Common myeloid progenitor, CD34-positive (primary cell): ENCODE results near the gene TRDN.
"Not testable (repeated sequence)": the region's sequence is repeated elsewhere in the genome, so short reads cannot be mapped to it uniquely, and the experiment has no call there.

Experiments
- CTCF ChIA-PET: fragments of 350-600 bp; sonication (Branson Sonifier 250); formaldehyde crosslinking; loops from one replicate; lab custom pipeline; 2021; ENCODE audit warnings: antibody characterized with exemption; lab: Charles Lee
- POLR2A ChIA-PET: fragments of 350-600 bp; sonication (Branson Sonifier 250); formaldehyde crosslinking; loops from one replicate; lab custom pipeline; 2021; ENCODE audit warnings: antibody characterized with exemption; lab: Charles Lee
- DNase-seq, 3 donors: peaks; one replicate each; pipeline versions ENCODE4 v3.0.0 to v3.0.0-alpha.2; 2013
- H3K27ac ChIP-seq, 2 experiments: 1 replicate in 1 of 2; 2 replicates in 1 of 2; pipeline ENCODE4 v1.7.0; 2013; ENCODE audit warnings: inconsistent platforms in 2 of 2, low read length in 2 of 2, mild to moderate bottlenecking in 2 of 2, low read depth in 1 of 2, moderate library complexity in 1 of 2; ENCODE audit not compliant: severe bottlenecking in 2 of 2, insufficient read depth in 1 of 2, poor library complexity in 1 of 2
- H3K27me3 ChIP-seq, 5 experiments: replicated peaks in 2 of 5; 1 replicate in 3 of 5; 2 replicates in 2 of 5; pipeline versions ENCODE4 v1.6.1 to v1.7.0; 2013; ENCODE audit warnings: low read length in 4 of 5, mild to moderate bottlenecking in 2 of 5, moderate library complexity in 2 of 5, inconsistent platforms in 1 of 5; ENCODE audit not compliant: insufficient read depth in 5 of 5, control insufficient read depth in 4 of 5
- H3K36me3 ChIP-seq, 4 experiments: 1 replicate in 2 of 4; 2 replicates in 2 of 4; pipeline versions ENCODE4 v1.6.1 to v1.7.0; 2013; ENCODE audit warnings: low read length in 3 of 4, control low read depth in 1 of 4, mild to moderate bottlenecking in 1 of 4; ENCODE audit not compliant: control insufficient read depth in 4 of 4, insufficient read depth in 4 of 4
- H3K4me1 ChIP-seq, 4 experiments: 1 replicate in 3 of 4; 2 replicates in 1 of 4; pipeline versions ENCODE4 v1.6.1 to v1.7.1; 2013; ENCODE audit warnings: low read length in 3 of 4, mild to moderate bottlenecking in 3 of 4, control low read depth in 1 of 4, inconsistent platforms in 1 of 4, moderate library complexity in 1 of 4; ENCODE audit not compliant: control insufficient read depth in 4 of 4, insufficient read depth in 4 of 4; ENCODE audit errors: control extremely low read depth in 1 of 4
- H3K4me3 ChIP-seq, 7 experiments: 1 replicate in 4 of 7; 2 replicates in 3 of 7; pipeline versions ENCODE4 v1.5.1 to v1.7.0; 2013; ENCODE audit warnings: mild to moderate bottlenecking in 7 of 7, low read length in 6 of 7, moderate library complexity in 6 of 7, inconsistent platforms in 2 of 7, low read depth in 2 of 7, control low read depth in 1 of 7; ENCODE audit not compliant: insufficient read depth in 4 of 7, control insufficient read depth in 1 of 7; ENCODE audit errors: extremely low read depth in 1 of 7
- H3K9me3 ChIP-seq, 5 experiments: 1 replicate in 4 of 5; 2 replicates in 1 of 5; pipeline versions ENCODE4 v1.6.1 to v1.7.1; 2013; ENCODE audit warnings: low read length in 4 of 5, mild to moderate bottlenecking in 2 of 5, inconsistent platforms in 1 of 5, low read depth in 1 of 5, moderate library complexity in 1 of 5; ENCODE audit not compliant: control insufficient read depth in 4 of 5, insufficient read depth in 2 of 5; ENCODE audit errors: control extremely low read depth in 1 of 5
- WGBS: methylation state at CpG from one replicate; pipeline ENCODE4 v1.1.5; 2013; ENCODE audit not compliant: insufficient coverage; 5-methylcytosine and 5-hydroxymethylcytosine counted together

TRDN gene

DNA sequence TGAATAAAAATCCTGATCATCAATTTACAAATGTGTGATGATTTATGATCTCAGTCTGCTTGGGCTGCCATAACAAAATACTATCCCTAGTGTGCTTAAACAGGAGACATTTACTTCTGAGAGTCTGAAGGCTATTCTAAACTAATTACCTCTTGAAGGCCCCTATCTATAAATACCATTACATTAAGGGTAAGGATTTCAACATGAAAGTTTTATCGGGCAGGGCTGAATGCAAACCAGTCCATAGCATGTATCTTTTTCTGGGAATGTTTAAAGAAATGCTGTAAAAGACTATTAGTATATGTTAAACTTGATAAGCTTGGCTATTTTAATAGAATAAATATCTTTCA lies 48.2 kb downstream of the TRDN start:
- CTCF ChIA-PET, result no interaction called here
- no CpG with 5 or more reads among the region's 1 CpG for WGBS
- Histone ChIP-seq H3K9me3 (no peaks in the 10 kb centered on the region), H3K4me1 (no peaks in the 10 kb centered on the region), H3K4me3 (no peak overlapping the region), H3K36me3 (no peaks in the 10 kb centered on the region), H3K27me3 (no peaks in the 10 kb centered on the region), H3K27ac (no peak overlapping the region)
- POLR2A ChIA-PET, result no interaction called here
- DNase-seq, result no peak

GRCh38 chr6:123587838-123588545 lies 48.8 kb downstream of the TRDN start:
- WGBS, result 89% methylated on average over 3 of the region's 4 CpGs

GRCh38 chr6:123587407-123587806 lies 49.3 kb downstream of the TRDN start:
- H3K36me3 ChIP-seq, CTCF ChIA-PET, POLR2A ChIA-PET, H3K4me3 ChIP-seq, H3K27me3 ChIP-seq, H3K4me1 ChIP-seq, DNase-seq, H3K9me3 ChIP-seq, H3K27ac ChIP-seq: not testable (repeated sequence)
- 95% methylated on average over 7 of the region's 8 CpGs for WGBS

More at GRCh38 chr6:123587838-123588545, 48.8 kb downstream of the TRDN start:
- no peaks in the 10 kb centered on the region for H3K27me3 ChIP-seq
- DNase-seq, result no peak
- H3K4me3 ChIP-seq, result no peak overlapping the region
- CTCF ChIA-PET, result no interaction called here
- no peak overlapping the region for H3K27ac ChIP-seq
- no peaks in the 10 kb centered on the region for H3K36me3 ChIP-seq
- no peaks in the 10 kb centered on the region for H3K4me1 ChIP-seq
- no peaks in the 10 kb centered on the region for H3K9me3 ChIP-seq
- POLR2A ChIA-PET, result no interaction called here

DNA sequence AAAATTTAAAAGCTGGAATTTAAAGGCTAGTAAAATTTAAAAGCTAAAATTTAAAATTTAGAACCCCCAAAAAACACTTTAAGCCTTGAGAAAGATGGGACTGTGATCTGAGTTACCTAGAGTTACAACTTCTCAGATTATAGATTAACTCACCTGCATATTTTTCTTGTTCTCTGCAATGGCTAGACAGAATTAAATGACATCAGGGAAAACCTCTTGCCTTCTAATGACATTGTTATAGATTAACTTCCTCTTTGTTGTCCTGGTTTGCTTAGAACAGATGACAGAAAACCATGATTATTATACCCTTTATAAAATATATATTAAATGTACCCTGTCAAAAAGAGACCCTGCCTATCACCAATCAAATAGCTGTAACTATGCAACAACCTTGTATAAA lies 56.4 kb downstream of the TRDN start:
- Histone ChIP-seq H3K36me3 (no peaks in the 10 kb centered on the region), H3K27me3 (no peaks in the 10 kb centered on the region), H3K27ac (no peak overlapping the region), H3K9me3 (no peaks in the 10 kb centered on the region), H3K4me1 (no peaks in the 10 kb centered on the region), H3K4me3 (no peak overlapping the region)
- ChIA-PET CTCF (no interaction called here), POLR2A (no interaction called here)
- no peak for DNase-seq

GRCh38 chr6:123575188-123575587 lies 61.6 kb downstream of the TRDN start:
- no peak overlapping the region for H3K27ac ChIP-seq
- CTCF ChIA-PET, result interaction anchor here (0.6 kb wide), 1 partner anchor 243 kb away, joined by 3 read pairs; no protein-coding TSS in a partner anchor
- no peaks in the 10 kb centered on the region for H3K9me3 ChIP-seq
- DNase-seq, result no peak
- no peaks in the 10 kb centered on the region for H3K36me3 ChIP-seq
- H3K27me3 ChIP-seq, result peaks cover 0 to 2% (median 0%) of the 10 kb centered on the region in 5 experiments
- no peaks in the 10 kb centered on the region for H3K4me1 ChIP-seq
- no CpG with 5 or more reads among the region's 1 CpG for WGBS
- POLR2A ChIA-PET, result no interaction called here
- H3K4me3 ChIP-seq, result no peak overlapping the region

GRCh38 chr6:123570813-123571684 lies 65.7 kb downstream of the TRDN start:
- 79% methylated on average over 4 of the region's 7 CpGs for WGBS
- DNase-seq, result no peak
- H3K9me3 ChIP-seq, result no peaks in the 10 kb centered on the region
- ChIA-PET POLR2A (no interaction called here), CTCF (no interaction called here)
- H3K27me3 ChIP-seq, result peaks cover 0 to 2% (median 0%) of the 10 kb centered on the region in 5 experiments
- H3K4me1 ChIP-seq, result no peaks in the 10 kb centered on the region
- no peak overlapping the region for H3K4me3 ChIP-seq
- no peaks in the 10 kb centered on the region for H3K36me3 ChIP-seq
- H3K27ac ChIP-seq, result no peak overlapping the region

DNA sequence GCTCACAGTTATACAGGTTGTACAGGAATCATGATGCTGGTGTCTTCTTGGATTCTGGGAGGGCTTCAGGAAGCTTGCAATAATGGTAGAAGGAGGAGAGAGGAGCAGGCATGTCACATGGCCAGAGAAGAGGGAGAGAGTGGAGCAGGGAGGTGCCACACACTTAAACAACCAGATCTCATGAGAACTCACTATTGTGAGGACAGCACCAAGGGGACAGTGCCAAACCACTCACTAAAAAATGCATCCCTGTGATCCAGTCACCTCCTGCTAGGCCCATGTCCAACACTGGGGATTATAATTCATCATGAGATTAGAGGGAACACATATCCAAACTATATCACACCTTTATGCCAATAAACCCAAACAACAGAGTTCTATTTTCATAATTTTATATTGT lies 67.2 kb downstream of the TRDN start:
- DNase-seq, result no peak
- Histone ChIP-seq H3K27me3 (peaks cover 0 to 2% (median 0%) of the 10 kb centered on the region in 5 experiments), H3K4me3 (no peak overlapping the region), H3K4me1 (no peaks in the 10 kb centered on the region), H3K9me3 (no peaks in the 10 kb centered on the region), H3K27ac (no peak overlapping the region), H3K36me3 (no peaks in the 10 kb centered on the region)
- ChIA-PET CTCF (no interaction called here), POLR2A (no interaction called here)
